ENCODE data around the gene KRTAP27-1. TPM values are rescaled to one million over a fixed set of nuclear protein-coding genes. Genes with fewer than 3 reads are reported as not detected.

The KRTAP27-1 gene
- total RNA-seq, 1 experiment from 2014 or later = not detected

DNA sequence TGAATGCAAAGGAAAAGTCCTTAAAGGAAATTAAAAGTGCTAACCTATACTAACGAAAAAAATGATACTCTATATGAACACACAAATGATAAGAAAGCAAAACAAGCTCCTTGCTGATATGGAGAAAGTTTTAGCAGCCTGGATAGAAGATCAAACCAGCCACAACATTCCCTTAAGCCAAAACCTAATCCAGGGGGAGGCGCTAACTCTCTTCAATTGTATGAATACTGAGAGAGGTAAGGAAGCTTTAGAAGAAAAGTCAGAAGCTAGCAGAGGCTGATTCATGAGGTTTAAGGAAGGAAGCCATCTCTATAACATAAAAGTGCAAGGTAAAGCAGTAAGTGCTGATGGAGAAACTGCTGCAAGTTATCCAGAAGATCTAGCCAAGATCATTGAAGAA lies 7.5 kb upstream of the KRTAP27-1 start:
- Mint-ChIP-seq H3K36me3 (ENCODE audit: insufficient read depth, unreplicated experiment) (no peaks in the 10 kb centered on the region), H3K4me3 (ENCODE audit: unreplicated experiment) (no peak overlapping the region), H3K9me3 (ENCODE audit: unreplicated experiment) (no peaks in the 10 kb centered on the region), H3K27me3 (ENCODE audit: insufficient read depth, unreplicated experiment) (no peaks in the 10 kb centered on the region), H3K4me1 (ENCODE audit: insufficient read depth, unreplicated experiment) (no peaks in the 10 kb centered on the region), H3K27ac (ENCODE audit: low read depth, unreplicated experiment) (no peak overlapping the region)
- BruUV-seq (replicated peaks) = no TSS peak
- intact Hi-C loops (cut with micrococcal nuclease) = loop anchor here (10.0 kb wide), 1 partner anchor 90 kb away; the partner anchor contains the start of gene KRTAP13-4
- TF ChIP-seq, protein P1, sequence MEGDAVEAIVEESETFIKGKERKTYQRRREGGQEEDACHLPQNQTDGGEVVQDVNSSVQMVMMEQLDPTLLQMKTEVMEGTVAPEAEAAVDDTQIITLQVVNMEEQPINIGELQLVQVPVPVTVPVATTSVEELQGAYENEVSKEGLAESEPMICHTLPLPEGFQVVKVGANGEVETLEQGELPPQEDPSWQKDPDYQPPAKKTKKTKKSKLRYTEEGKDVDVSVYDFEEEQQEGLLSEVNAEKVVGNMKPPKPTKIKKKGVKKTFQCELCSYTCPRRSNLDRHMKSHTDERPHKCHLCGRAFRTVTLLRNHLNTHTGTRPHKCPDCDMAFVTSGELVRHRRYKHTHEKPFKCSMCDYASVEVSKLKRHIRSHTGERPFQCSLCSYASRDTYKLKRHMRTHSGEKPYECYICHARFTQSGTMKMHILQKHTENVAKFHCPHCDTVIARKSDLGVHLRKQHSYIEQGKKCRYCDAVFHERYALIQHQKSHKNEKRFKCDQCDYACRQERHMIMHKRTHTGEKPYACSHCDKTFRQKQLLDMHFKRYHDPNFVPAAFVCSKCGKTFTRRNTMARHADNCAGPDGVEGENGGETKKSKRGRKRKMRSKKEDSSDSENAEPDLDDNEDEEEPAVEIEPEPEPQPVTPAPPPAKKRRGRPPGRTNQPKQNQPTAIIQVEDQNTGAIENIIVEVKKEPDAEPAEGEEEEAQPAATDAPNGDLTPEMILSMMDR (IDR thresholded peaks at IDR 0.05; ENCODE audit: unreplicated experiment) = no peak
- POLR2A ChIA-PET = interaction anchor here (0.7 to 0.8 kb wide), 2 partner anchors 8 to 30 kb away, joined by 3 read pairs; no protein-coding TSS in a partner anchor
- CTCF ChIA-PET = interaction anchor here (0.5 kb wide), 1 partner anchor 49 kb away, joined by 3 read pairs; no protein-coding TSS in a partner anchor
- no peak for DNase-seq (ENCODE audit: unreplicated experiment)

DNA sequence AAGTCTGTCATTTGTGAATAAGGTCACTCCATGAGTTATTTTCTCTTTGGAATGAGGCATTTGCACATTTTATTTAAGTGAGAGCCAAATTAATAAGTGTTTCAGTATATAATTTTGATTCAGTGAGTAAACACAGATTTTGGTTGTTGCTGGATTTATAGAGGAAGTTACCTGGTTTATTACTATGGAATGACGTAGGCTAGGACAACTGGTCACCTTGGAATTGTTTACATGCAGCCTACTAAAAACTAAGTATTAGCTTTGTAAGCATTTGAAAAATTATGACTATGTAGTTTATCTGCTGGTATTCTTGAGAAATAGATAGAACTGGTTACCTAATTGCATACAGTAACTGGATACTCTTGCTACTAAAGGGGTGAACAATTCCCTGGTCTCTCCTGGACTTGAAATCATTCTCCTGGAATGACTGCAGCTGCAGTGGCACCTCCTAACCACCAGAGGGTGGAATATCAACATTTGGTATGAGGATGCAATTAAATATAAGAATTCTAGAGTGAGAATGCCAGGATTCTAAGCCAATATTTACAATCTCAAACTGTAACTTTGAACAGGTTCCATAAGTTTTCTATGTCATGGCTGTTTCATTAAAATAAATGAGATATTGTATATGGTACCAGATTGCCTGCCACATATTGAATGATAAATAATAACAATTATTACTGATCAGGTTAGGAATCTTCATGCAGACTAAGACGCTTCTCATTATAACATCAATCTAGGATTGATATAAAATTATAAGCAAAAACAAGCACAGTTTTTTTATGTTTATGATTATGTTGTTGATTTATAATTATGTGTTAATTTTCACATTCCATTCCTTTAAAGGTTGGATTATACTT lies 3.5 kb upstream of the KRTAP27-1 start:
- Mint-ChIP-seq H3K27ac (ENCODE audit: low read depth, unreplicated experiment) (no peak overlapping the region), H3K4me3 (ENCODE audit: unreplicated experiment) (no peak overlapping the region), H3K9me3 (ENCODE audit: unreplicated experiment) (no peaks in the 10 kb centered on the region), H3K27me3 (ENCODE audit: insufficient read depth, unreplicated experiment) (no peaks in the 10 kb centered on the region), H3K36me3 (ENCODE audit: insufficient read depth, unreplicated experiment) (no peaks in the 10 kb centered on the region), H3K4me1 (ENCODE audit: insufficient read depth, unreplicated experiment) (peaks cover 25% of the 10 kb centered on the region)
- intact Hi-C loops (cut with micrococcal nuclease) = loop anchor here (1.0 to 10.0 kb wide), 3 partner anchors 68 to 745 kb away; partner anchors contain the start of gene KRTAP13-4
- ChIA-PET POLR2A (interaction anchor here (0.6 to 0.8 kb wide), 2 partner anchors 44 to 1089 kb away, joined by 3 to 4 read pairs; no protein-coding TSS in a partner anchor), CTCF (interaction anchor here (0.6 to 5.5 kb wide), 25 partner anchors 9 to 1982 kb away, joined by 3 to 47 read pairs (median 3); no protein-coding TSS in a partner anchor)
- TF ChIP-seq, protein P1 (IDR thresholded peaks at IDR 0.05; ENCODE audit: unreplicated experiment) = peak; percentile 86
- peak; percentile 56 for DNase-seq (ENCODE audit: unreplicated experiment)
- no TSS peak for BruUV-seq (replicated peaks)

DNA sequence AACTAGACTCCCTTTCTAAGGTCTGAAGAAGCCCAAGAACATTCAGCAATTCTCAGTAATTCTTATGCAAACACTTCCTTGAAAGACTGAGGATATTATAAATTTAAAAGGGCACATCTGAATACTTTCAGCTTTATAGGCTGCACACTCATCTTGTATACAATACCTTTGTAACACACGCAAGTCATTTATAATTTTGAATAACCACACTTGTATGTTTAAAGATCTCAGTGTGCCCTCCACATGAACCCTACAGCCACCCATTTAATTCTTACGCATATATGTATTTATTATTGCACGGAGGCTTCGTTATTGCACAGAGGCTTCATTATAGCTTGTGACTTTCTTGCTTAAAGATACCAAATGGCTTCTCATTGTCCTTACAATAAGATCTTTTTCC lies 1.2 kb upstream of the KRTAP27-1 start:
- ChIA-PET CTCF (interaction anchor here (0.8 to 5.5 kb wide), 5 partner anchors 18 to 747 kb away, joined by 3 to 47 read pairs (median 4); no protein-coding TSS in a partner anchor), POLR2A (no interaction called here)
- H3K9me3 Mint-ChIP-seq (ENCODE audit: unreplicated experiment) = no peaks in the 10 kb centered on the region
- peaks cover 25% of the 10 kb centered on the region for H3K4me1 Mint-ChIP-seq (ENCODE audit: insufficient read depth, unreplicated experiment)
- H3K36me3 Mint-ChIP-seq (ENCODE audit: insufficient read depth, unreplicated experiment) = no peaks in the 10 kb centered on the region
- no peaks in the 10 kb centered on the region for H3K27me3 Mint-ChIP-seq (ENCODE audit: insufficient read depth, unreplicated experiment)
- TF ChIP-seq, protein P1 (IDR thresholded peaks at IDR 0.05; ENCODE audit: unreplicated experiment) = no peak
- no peak for DNase-seq (ENCODE audit: unreplicated experiment)
- intact Hi-C loops (cut with micrococcal nuclease) = no loop called here
- no peak overlapping the region for H3K27ac Mint-ChIP-seq (ENCODE audit: low read depth, unreplicated experiment)
- no TSS peak for BruUV-seq (replicated peaks)
- no peak overlapping the region for H3K4me3 Mint-ChIP-seq (ENCODE audit: unreplicated experiment)

DNA sequence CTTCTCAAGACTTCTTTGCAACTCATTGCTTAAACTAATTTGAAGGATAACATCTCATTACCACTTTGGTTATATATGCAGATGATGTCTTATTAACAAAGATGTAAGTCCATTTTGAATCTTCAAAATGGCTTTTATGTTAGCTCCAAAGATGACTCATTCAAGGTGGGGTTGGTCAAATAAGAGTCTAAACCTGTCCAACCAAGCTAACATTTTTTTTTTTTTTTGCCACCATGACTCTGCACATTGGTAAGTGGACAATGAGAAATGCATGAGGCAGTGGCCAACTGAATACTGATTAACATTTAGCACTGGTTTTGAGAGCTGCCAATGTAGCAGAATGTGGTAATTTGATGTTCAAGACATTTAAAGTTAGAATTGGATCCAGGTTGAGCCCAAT lies 278 bp upstream of the KRTAP27-1 start:
- ChIA-PET CTCF (interaction anchor here (0.6 to 5.5 kb wide), 3 partner anchors 96 to 905 kb away, joined by 4 to 47 read pairs (median 5); no protein-coding TSS in a partner anchor), POLR2A (no interaction called here)
- TF ChIP-seq, protein P1 (IDR thresholded peaks at IDR 0.05; ENCODE audit: unreplicated experiment) = no peak
- no peak overlapping the region for H3K27ac Mint-ChIP-seq (ENCODE audit: low read depth, unreplicated experiment)
- no peaks in the 10 kb centered on the region for H3K36me3 Mint-ChIP-seq (ENCODE audit: insufficient read depth, unreplicated experiment)
- no peak for DNase-seq (ENCODE audit: unreplicated experiment)
- no TSS peak for BruUV-seq (replicated peaks)
- intact Hi-C loops (cut with micrococcal nuclease) = no loop called here
- H3K4me3 Mint-ChIP-seq (ENCODE audit: unreplicated experiment) = no peak overlapping the region
- no peaks in the 10 kb centered on the region for H3K9me3 Mint-ChIP-seq (ENCODE audit: unreplicated experiment)
- no peaks in the 10 kb centered on the region for H3K27me3 Mint-ChIP-seq (ENCODE audit: insufficient read depth, unreplicated experiment)
- H3K4me1 Mint-ChIP-seq (ENCODE audit: insufficient read depth, unreplicated experiment) = peaks cover 25% of the 10 kb centered on the region

Measured in MCF 10A (cell line).